Loucy (cell line): ENCODE data around the gene H6PD.

Experiments used
- H2AFZ ChIP-seq: fragments of 200-600 bp; sonication (generic); 2 replicates; pipeline ENCODE4 v1.6.0; 2016; ENCODE audit warnings: antibody characterized with exemption, mild to moderate bottlenecking, low read length, moderate library complexity
- H3F3A ChIP-seq: fragments of 200-600 bp; 2 replicates; pipeline ENCODE4 v1.6.0; 2016; ENCODE audit warnings: antibody characterized with exemption, low read depth, mild to moderate bottlenecking
- H3K27me3 ChIP-seq: fragments of 200-600 bp; sonication (generic); 2 replicates; pipeline ENCODE4 v1.6.1; 2014; ENCODE audit warnings: low read length, mild to moderate bottlenecking; ENCODE audit not compliant: insufficient read depth, poor library complexity, severe bottlenecking
- H3K36me3 ChIP-seq: fragments of 200-600 bp; sonication (generic); 2 replicates; pipeline ENCODE4 v1.6.1; 2016; ENCODE audit warnings: low read length; ENCODE audit not compliant: insufficient read depth
- H3K4me1 ChIP-seq: fragments of 200-600 bp; sonication (generic); 2 replicates; pipeline ENCODE4 v1.5.1; 2014; ENCODE audit warnings: low read length, mild to moderate bottlenecking; ENCODE audit not compliant: insufficient read depth, poor library complexity, severe bottlenecking
- H3K4me2 ChIP-seq: fragments of 200-600 bp; sonication (generic); 2 replicates; pipeline ENCODE4 v1.6.0; 2014; ENCODE audit warnings: antibody characterized with exemption, low read length, low read depth, mild to moderate bottlenecking; ENCODE audit not compliant: poor library complexity, severe bottlenecking
- H3K4me3 ChIP-seq: fragments of 200-600 bp; sonication (generic); 2 replicates; pipeline ENCODE4 v1.5.1; 2014; ENCODE audit warnings: low read length, mild to moderate bottlenecking, mixed read lengths; ENCODE audit not compliant: poor library complexity, severe bottlenecking
- H3K79me2 ChIP-seq: fragments of 200-600 bp; sonication (generic); 2 replicates; pipeline ENCODE4 v1.6.1; 2014; ENCODE audit warnings: low read length; ENCODE audit not compliant: insufficient read depth
- H3K9ac ChIP-seq: fragments of 200-600 bp; sonication (generic); 2 replicates; pipeline ENCODE4 v1.6.0; 2014; ENCODE audit warnings: mild to moderate bottlenecking, low read depth, low read length, moderate library complexity; ENCODE audit not compliant: poor library complexity, severe bottlenecking
- H3K9me2 ChIP-seq: fragments of 200-600 bp; sonication (generic); replicated peaks from 2 replicates; pipeline ENCODE4 v1.6.1; 2016; ENCODE audit warnings: low read depth, low read length, mixed read lengths
- H3K9me3 ChIP-seq: fragments of 200-600 bp; sonication (generic); 2 replicates; pipeline ENCODE4 v1.6.1; 2014; ENCODE audit warnings: mild to moderate bottlenecking, antibody characterized with exemption, low read length, low read depth; ENCODE audit not compliant: insufficient read depth
- H4K20me1 ChIP-seq: fragments of 200-600 bp; sonication (generic); 2 replicates; pipeline ENCODE4 v1.6.0; 2014; ENCODE audit warnings: antibody characterized with exemption, low read length, mild to moderate bottlenecking; ENCODE audit not compliant: insufficient read depth, poor library complexity, severe bottlenecking
- CTCF ChIP-seq: fragments of 200-600 bp; sonication (generic); conservative IDR thresholded peaks from 2 replicates; pipeline ENCODE4 v1.5.1; 2014; ENCODE audit warnings: mild to moderate bottlenecking, antibody characterized with exemption, low read length
- EZH2phosphoT487 ChIP-seq: fragments of 200-600 bp; IDR thresholded peaks from 2 replicates; pipeline ENCODE4 v1.6.1; 2018; ENCODE audit warnings: antibody characterized with exemption, mild to moderate bottlenecking, moderate library complexity, borderline replicate concordance

The H6PD gene

GRCh38 chr1:9286556-9286955, 52.0 kb downstream of the H6PD start:
- H3K9ac ChIP-seq: no peak overlapping the region
- no peaks in the 10 kb centered on the region for H3K27me3 ChIP-seq
- H3F3A ChIP-seq: peaks cover 9% of the 10 kb centered on the region
- no peaks in the 10 kb centered on the region for H3K9me3 ChIP-seq
- H3K4me3 ChIP-seq: no peak overlapping the region
- no peak overlapping the region for H2AFZ ChIP-seq
- no peaks in the 10 kb centered on the region for H4K20me1 ChIP-seq
- no peak for TF ChIP-seq EZH2phosphoT487
- TF ChIP-seq CTCF: no peak
- H3K4me1 ChIP-seq: peaks cover 28% of the 10 kb centered on the region
- no peak overlapping the region for H3K4me2 ChIP-seq
- H3K9me2 ChIP-seq: no peaks in the 10 kb centered on the region
- no peaks in the 10 kb centered on the region for H3K36me3 ChIP-seq
- H3K79me2 ChIP-seq: no peaks in the 10 kb centered on the region

GRCh38 chr1:9289090-9289534, 54.5 kb downstream of the H6PD start:
- peaks cover 11% of the 10 kb centered on the region for H3F3A ChIP-seq
- H3K27me3 ChIP-seq: no peaks in the 10 kb centered on the region
- H3K9ac ChIP-seq: no peak overlapping the region
- H4K20me1 ChIP-seq: peaks cover 9% of the 10 kb centered on the region
- H3K36me3 ChIP-seq: no peaks in the 10 kb centered on the region
- no peaks in the 10 kb centered on the region for H3K9me3 ChIP-seq
- H3K9me2 ChIP-seq: no peaks in the 10 kb centered on the region
- TF ChIP-seq EZH2phosphoT487 (no peak), CTCF (peak; percentile 99)
- H3K4me1 ChIP-seq: peaks cover 9% of the 10 kb centered on the region
- H3K79me2 ChIP-seq: peaks cover 9% of the 10 kb centered on the region
- no peak overlapping the region for H3K4me2 ChIP-seq
- no peak overlapping the region for H3K4me3 ChIP-seq
- H2AFZ ChIP-seq: no peak overlapping the region

GRCh38 chr1:9289711-9290485, 55.3 kb downstream of the H6PD start:
- peaks cover 17% of the 10 kb centered on the region for H4K20me1 ChIP-seq
- peaks cover 11% of the 10 kb centered on the region for H3F3A ChIP-seq
- peaks cover 13% of the 10 kb centered on the region for H3K4me1 ChIP-seq
- H3K9me3 ChIP-seq: no peaks in the 10 kb centered on the region
- peaks cover 17% of the 10 kb centered on the region for H3K79me2 ChIP-seq
- TF ChIP-seq EZH2phosphoT487: no peak
- no peak for TF ChIP-seq CTCF
- no peak overlapping the region for H2AFZ ChIP-seq
- no peak overlapping the region for H3K9ac ChIP-seq
- no peak overlapping the region for H3K4me3 ChIP-seq
- no peaks in the 10 kb centered on the region for H3K36me3 ChIP-seq
- no peaks in the 10 kb centered on the region for H3K27me3 ChIP-seq
- H3K9me2 ChIP-seq: no peaks in the 10 kb centered on the region
- no peak overlapping the region for H3K4me2 ChIP-seq
